ENCODE results near the gene ZNF507.

GRCh38 chr19:32404933-32405430 lies 59.6 kb downstream of the ZNF507 start:
- no peak for TF ChIP-seq ZFP30 (CRISPR knock-in tag; IDR thresholded peaks at IDR 0.05)
- no peak for TF ChIP-seq TOX (CRISPR knock-in tag; IDR thresholded peaks at IDR 0.05; ENCODE audit: borderline replicate concordance)
- TF ChIP-seq ISL1 (CRISPR knock-in tag; IDR thresholded peaks at IDR 0.05): no peak
- TF ChIP-seq RARB (CRISPR knock-in tag; IDR thresholded peaks at IDR 0.05): no peak
- TF ChIP-seq ZNF565 (CRISPR knock-in tag; conservative IDR thresholded peaks at IDR 0.05; ENCODE audit: low read depth): no peak
- TF ChIP-seq PATZ1 (CRISPR knock-in tag; IDR thresholded peaks at IDR 0.05; ENCODE audit: borderline replicate concordance): no peak
- no peak for TF ChIP-seq ARNTL (CRISPR knock-in tag; IDR thresholded peaks at IDR 0.05; ENCODE audit: borderline replicate concordance, low read depth)

Measured in SK-N-SH treated with all-trans-retinoic acid at 6 μM for 48 hours (cell line).